ENCODE data around the gene PITPNM1. TPM values are rescaled to one million over a fixed set of nuclear protein-coding genes. Genes with fewer than 3 reads are reported as not detected.

Gene PITPNM1
- total and polyA plus RNA-seq, 2 experiments from 2014 or later: 9.1 to 57.1 TPM

GRCh38 chr11:67530282-67530592, 25.1 kb upstream of the PITPNM1 start:
- Mint-ChIP-seq H3K27ac (no peak overlapping the region), H3K36me3 (ENCODE audit: low read depth) (peaks cover 5% of the 10 kb centered on the region), H3K9me3 (peaks cover 32% of the 10 kb centered on the region), H3K4me3 (no peak overlapping the region), H3K4me1 (no peaks in the 10 kb centered on the region; the same call in 2 of the 3 replicates), H3K27me3 (ENCODE audit: insufficient read depth, low read depth, poor library complexity) (peaks cover 10% of the 10 kb centered on the region)
- Histone ChIP-seq H3K27ac (ENCODE audit: low read depth) (no peak overlapping the region), H3K9me2 (ENCODE audit: insufficient read depth) (0 out of 2 replicates have a peak, but pooled peaks cover 5% of the 10 kb centered on the region), H3K36me3 (ENCODE audit: insufficient read depth) (peaks cover 11% of the 10 kb centered on the region; the same call in 1 of the 2 replicates), H3K4me1 (ENCODE audit: insufficient read depth) (no peaks in the 10 kb centered on the region), H3K79me2 (replicated peaks; ENCODE audit: insufficient read depth) (no peaks in the 10 kb centered on the region), H4K20me1 (replicated peaks; ENCODE audit: insufficient read depth) (no peaks in the 10 kb centered on the region), H3F3A (replicated peaks; ENCODE audit: low read depth) (no peaks in the 10 kb centered on the region), H3K4me3 (no peak overlapping the region), H3K4me2 (no peak overlapping the region), H3K27me3 (ENCODE audit: insufficient read depth) (no peaks in the 10 kb centered on the region), H2AFZ (no peak overlapping the region)
- DNase-seq (ENCODE audit: low spot score) (no peak), ATAC-seq (no peak)
- TF ChIP-seq CTCF (conservative IDR thresholded peaks at IDR 0.05; ENCODE audit: low read depth in 2 of 2) (no peak), ZNF331 (CRISPR knock-in tag; IDR thresholded peaks at IDR 0.05; ENCODE audit: low read depth) (no peak), ETS1 (IDR thresholded peaks at IDR 0.05) (no peak), STAT1 (IDR thresholded peaks at IDR 0.05; ENCODE audit: unreplicated experiment) (no peak), NANOG (IDR thresholded peaks at IDR 0.05; ENCODE audit: borderline replicate concordance) (no peak), EZH2phosphoT487 (IDR thresholded peaks at IDR 0.05; ENCODE audit: unreplicated experiment) (no peak), JUNB (IDR thresholded peaks at IDR 0.05; ENCODE audit: unreplicated experiment) (no peak), REST (IDR thresholded peaks at IDR 0.05; ENCODE audit: unreplicated experiment) (no peak), ZNF114 (CRISPR knock-in tag; IDR thresholded peaks at IDR 0.05) (no peak), POLR2AphosphoS5 (IDR thresholded peaks at IDR 0.05; ENCODE audit: low read depth) (no peak), ZNF462 (CRISPR knock-in tag; IDR thresholded peaks at IDR 0.05) (no peak), EZH2 (IDR thresholded peaks at IDR 0.05; ENCODE audit: low read depth, unreplicated experiment) (no peak), CREB1 (CRISPR knock-in tag; IDR thresholded peaks at IDR 0.05; ENCODE audit: low read depth) (no peak)
